ENCODE results near the gene TK2.
"Not testable (repeated sequence)": the region's sequence is repeated elsewhere in the genome, so short reads cannot be mapped to it uniquely, and the experiment has no call there.

Gene TK2

DNA sequence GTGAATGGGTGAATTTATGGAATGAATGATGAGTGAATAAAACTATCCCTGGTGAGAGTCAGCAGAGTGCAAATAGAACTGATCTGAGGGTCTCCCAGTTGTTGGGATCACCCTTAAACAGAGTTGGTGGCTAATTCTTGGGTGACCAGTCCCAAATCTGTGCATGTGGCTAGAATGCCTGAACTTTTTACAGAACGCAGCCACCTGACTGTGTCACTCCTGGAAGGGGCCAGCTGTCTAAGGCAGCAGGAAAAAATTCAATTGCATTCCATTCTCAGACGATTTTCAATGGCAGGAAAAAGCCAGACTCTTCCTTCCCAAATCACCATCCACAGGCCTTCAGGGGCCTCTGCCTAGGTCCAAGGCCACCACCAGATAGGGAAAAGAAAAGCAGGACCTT, 79.4 kb downstream of the TK2 start:
- H3K9me3 ChIP-seq (ENCODE audit: severe bottlenecking), result no peaks in the 10 kb centered on the region
- no peaks in the 10 kb centered on the region for H3K27me3 ChIP-seq (ENCODE audit: insufficient read depth, low read depth, severe bottlenecking)
- H3K36me3 ChIP-seq, result no peaks in the 10 kb centered on the region
- H3K4me3 ChIP-seq (ENCODE audit: low read depth, low read length), result no peak overlapping the region
- DNase-seq, result no peak
- TF ChIP-seq, protein P1, sequence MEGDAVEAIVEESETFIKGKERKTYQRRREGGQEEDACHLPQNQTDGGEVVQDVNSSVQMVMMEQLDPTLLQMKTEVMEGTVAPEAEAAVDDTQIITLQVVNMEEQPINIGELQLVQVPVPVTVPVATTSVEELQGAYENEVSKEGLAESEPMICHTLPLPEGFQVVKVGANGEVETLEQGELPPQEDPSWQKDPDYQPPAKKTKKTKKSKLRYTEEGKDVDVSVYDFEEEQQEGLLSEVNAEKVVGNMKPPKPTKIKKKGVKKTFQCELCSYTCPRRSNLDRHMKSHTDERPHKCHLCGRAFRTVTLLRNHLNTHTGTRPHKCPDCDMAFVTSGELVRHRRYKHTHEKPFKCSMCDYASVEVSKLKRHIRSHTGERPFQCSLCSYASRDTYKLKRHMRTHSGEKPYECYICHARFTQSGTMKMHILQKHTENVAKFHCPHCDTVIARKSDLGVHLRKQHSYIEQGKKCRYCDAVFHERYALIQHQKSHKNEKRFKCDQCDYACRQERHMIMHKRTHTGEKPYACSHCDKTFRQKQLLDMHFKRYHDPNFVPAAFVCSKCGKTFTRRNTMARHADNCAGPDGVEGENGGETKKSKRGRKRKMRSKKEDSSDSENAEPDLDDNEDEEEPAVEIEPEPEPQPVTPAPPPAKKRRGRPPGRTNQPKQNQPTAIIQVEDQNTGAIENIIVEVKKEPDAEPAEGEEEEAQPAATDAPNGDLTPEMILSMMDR (IDR thresholded peaks at IDR 0.05; ENCODE audit: low read depth, low read length), result no peak
- H3K27ac ChIP-seq, result no peak overlapping the region

DNA sequence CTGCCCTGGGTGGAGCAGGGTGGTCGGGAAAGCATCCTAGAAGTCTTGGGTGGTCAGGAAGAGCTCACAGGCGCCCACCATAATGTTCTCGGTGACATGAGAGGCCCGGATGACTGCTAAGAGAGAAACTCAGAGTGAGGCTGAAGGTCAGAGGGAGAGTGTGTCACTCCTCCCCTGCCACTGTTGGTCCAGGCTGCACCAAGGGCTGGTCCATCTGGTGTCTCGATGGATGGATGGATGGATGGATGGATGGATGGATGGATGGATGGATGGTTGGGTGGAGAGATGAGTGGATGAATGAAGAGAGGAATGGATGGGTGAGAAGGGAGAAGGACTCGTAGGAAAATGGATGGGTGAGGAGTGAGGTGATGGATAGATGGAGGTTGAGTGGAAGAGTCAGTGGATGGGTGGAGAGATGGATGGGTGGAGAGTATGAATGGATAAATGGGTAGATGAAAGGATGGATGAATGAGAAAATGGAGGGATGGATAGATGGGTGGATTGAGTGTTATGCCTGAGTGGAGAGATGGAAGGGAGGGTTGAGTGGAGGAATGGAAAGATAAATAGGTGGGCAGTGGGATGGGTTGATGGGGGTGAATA, 79.9 kb downstream of the TK2 start:
- TF ChIP-seq, protein P1 (IDR thresholded peaks at IDR 0.05; ENCODE audit: low read depth, low read length), result no peak
- Histone ChIP-seq H3K36me3 (no peaks in the 10 kb centered on the region), H3K27me3 (ENCODE audit: insufficient read depth, low read depth, severe bottlenecking) (no peaks in the 10 kb centered on the region)

DNA sequence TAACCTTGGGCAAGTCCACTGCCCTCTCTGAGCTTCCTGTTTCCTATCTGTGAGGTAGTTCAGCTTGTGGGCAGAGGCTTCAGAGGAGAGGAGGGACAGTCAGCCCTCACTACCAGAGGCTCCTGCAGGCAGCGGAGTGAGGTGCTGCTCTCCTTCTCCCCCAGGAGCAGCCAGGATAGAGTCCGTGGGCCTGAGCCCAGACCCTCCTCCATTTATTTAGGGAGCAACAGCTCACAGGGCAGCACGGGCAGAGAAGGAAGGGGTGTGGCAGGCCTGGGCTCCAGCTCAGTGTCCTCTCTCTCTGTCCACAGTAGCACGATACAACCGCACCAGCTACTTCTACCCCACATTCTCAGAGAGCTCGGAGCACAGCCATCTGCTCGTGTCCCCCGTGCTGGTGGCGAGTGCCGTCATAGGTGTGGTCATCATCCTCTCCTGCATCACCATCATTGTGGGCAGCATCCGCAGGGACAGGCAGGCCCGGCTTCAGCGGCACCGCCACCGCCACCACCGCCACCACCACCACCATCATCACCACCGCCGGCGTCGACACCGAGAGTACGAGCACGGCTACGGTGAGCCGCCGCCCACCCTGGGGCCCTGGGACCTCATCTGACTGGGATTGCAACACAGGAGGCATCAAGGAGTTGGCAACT, 80.5 kb downstream of the TK2 start:
- no peak for DNase-seq
- H3K27me3 ChIP-seq (ENCODE audit: insufficient read depth, low read depth, severe bottlenecking), result no peaks in the 10 kb centered on the region
- no peaks in the 10 kb centered on the region for H3K36me3 ChIP-seq
- no peaks in the 10 kb centered on the region for H3K9me3 ChIP-seq (ENCODE audit: severe bottlenecking)
- no peak overlapping the region for H3K4me3 ChIP-seq (ENCODE audit: low read depth, low read length)
- no peak overlapping the region for H3K27ac ChIP-seq
- TF ChIP-seq, protein P1 (IDR thresholded peaks at IDR 0.05; ENCODE audit: low read depth, low read length), result no peak

More for the DNA sequence above, 79.9 kb downstream of the TK2 start:
- H3K4me3 ChIP-seq (ENCODE audit: low read depth, low read length), result no peak overlapping the region
- no peak overlapping the region for H3K27ac ChIP-seq
- DNase-seq, result no peak
- no peaks in the 10 kb centered on the region for H3K9me3 ChIP-seq (ENCODE audit: severe bottlenecking)

DNA sequence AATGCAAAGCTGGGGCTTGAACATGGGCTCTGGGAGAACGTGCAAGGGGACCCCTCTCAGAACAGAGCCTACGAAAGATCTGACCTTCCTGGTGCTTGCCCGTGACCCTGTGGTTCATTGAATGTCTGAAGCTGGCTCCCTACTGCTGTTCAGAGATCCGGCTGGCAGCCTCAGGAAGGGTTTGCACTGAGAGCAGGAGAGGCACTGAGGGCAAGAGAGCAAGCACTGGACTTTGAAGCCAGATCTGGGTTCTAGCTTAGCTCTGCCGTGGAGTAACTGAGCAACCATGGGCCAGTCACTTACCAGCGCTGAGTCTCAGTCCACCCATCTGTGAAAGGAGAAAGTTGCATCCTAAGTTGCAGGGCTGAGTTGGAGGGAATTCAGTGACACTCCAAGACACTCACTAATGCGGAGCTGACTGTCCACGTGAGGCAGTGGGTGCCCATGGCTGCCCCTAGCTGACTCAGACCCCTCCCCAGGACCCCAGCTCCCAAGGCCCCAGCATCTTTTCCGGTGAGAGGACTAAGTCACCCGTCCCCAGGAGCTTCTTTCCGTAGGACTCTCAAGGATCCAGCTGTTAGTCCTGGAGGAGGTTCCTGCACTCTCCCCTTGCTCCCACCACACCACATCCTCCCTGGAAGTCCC, 81.5 kb downstream of the TK2 start:
- H3K9me3 ChIP-seq (ENCODE audit: severe bottlenecking), result no peaks in the 10 kb centered on the region
- TF ChIP-seq, protein P1 (IDR thresholded peaks at IDR 0.05; ENCODE audit: low read depth, low read length), result no peak
- H3K4me3 ChIP-seq (ENCODE audit: low read depth, low read length), result no peak overlapping the region
- no peaks in the 10 kb centered on the region for H3K27me3 ChIP-seq (ENCODE audit: insufficient read depth, low read depth, severe bottlenecking)
- DNase-seq, result no peak
- no peak overlapping the region for H3K27ac ChIP-seq
- H3K36me3 ChIP-seq, result no peaks in the 10 kb centered on the region

DNA sequence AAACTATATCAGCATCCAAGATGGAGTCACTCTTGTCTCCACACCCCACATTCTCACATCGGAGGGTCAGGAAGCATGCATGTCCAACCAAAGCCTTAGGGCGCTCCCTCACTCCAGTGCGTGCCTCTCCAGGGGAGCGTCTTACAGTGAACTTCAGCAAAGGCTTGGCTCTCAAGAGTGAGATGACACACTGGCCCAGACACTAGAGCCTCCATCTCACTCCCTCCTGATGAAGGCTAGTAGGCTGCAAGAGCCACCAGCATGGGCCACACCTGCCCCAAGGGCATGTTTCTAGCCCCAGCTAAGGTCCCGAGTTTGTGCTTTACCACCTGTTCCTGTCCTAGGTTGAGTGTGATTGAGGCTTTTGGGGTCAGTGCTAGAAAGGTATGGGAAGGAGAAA, 82.3 kb downstream of the TK2 start:
- TF ChIP-seq, protein P1 (IDR thresholded peaks at IDR 0.05; ENCODE audit: low read depth, low read length), result no peak
- Histone ChIP-seq H3K36me3 (no peaks in the 10 kb centered on the region), H3K9me3 (ENCODE audit: severe bottlenecking) (no peaks in the 10 kb centered on the region), H3K27ac (no peak overlapping the region), H3K4me3 (ENCODE audit: low read depth, low read length) (no peak overlapping the region), H3K27me3 (ENCODE audit: insufficient read depth, low read depth, severe bottlenecking) (no peaks in the 10 kb centered on the region)
- DNase-seq, result no peak

DNA sequence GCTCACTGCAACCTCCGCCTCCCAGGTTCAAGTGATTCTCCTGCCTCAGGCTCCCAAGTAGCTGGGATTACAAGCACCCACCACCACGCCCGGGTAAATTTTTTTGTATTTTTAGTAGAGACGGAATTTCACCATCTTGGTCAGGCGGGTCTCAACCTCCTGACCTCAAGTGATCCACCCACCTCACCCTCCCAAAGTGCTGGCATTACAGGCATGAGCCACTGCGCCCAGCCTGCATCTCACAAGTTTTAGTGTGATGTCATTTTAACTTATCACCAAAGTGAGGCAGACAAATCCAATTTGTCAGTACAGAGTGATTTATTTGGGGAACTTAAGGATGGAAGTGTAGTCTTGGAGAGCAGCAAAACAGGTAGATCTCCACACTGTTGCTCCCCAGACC, 83.3 kb downstream of the TK2 start:
- not testable (repeated sequence) for H3K27me3 ChIP-seq (ENCODE audit: insufficient read depth, low read depth, severe bottlenecking); H3K9me3 ChIP-seq (ENCODE audit: severe bottlenecking); H3K36me3 ChIP-seq; H3K4me3 ChIP-seq (ENCODE audit: low read depth, low read length); H3K27ac ChIP-seq; DNase-seq

DNA sequence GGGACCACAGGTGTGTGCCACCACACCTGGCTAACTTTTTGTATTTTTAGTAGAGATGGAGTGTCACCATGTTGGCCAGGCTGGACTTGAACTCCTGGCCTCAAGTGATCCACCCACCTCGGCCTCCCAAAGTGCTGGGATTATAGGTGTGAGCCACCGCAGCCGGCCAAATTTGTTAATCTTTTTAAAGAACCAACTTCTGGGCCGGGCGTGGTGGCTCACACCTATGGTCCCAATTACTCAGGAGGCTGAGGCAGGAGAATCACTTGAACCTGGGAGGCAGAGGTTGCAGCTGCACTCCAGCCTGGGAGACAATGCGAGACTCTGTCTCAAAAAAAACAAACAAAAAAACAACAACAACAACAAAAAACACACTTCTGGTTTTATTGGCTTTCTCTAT, 84.0 kb downstream of the TK2 start:
- H3K9me3 ChIP-seq (ENCODE audit: severe bottlenecking); H3K27ac ChIP-seq; H3K4me3 ChIP-seq (ENCODE audit: low read depth, low read length); H3K36me3 ChIP-seq; DNase-seq; H3K27me3 ChIP-seq (ENCODE audit: insufficient read depth, low read depth, severe bottlenecking): not testable (repeated sequence)

Data from WERI-Rb-1 (cell line).